K562 (cell line): ENCODE measurements around the gene L3MBTL1. TPM values are rescaled to one million over a fixed set of nuclear protein-coding genes. Genes with fewer than 3 reads are reported as not detected.

Experiments used
- KLF1 ChIP-seq: fragments of 450-650 bp; IDR thresholded peaks from 2 replicates; pipeline ENCODE4 v1.6.1; 2016; ENCODE audit warnings: missing genetic modification characterization, missing compliant biosample characterization
- polyA plus RNA-seq, 8 experiments: library from polyadenylated mRNA; depleted of rRNA in 4 of 8; stranded (reverse) in 5 of 8; unstranded in 3 of 8; fragments of >200 nt; fragmentation: Nextera tagmentation in 2 of 8; fragmentation: Illumina TruSeq in 1 of 8; extraction: Ambion mirVana in 2 of 8; extraction: Trizol in 1 of 8; gene quantifications; 2 replicates each; pipeline versions ENCODE4 v1.2.1 to v1.2.3, GENCODE V29; 2011 to 2014; ENCODE audit warnings: inconsistent platforms in 1 of 8, missing spikeins in 1 of 8
- total RNA-seq, 7 experiments: library from RNA; depleted of rRNA in 6 of 7; stranded (reverse); fragments of >200 nt in 6 of 7; fragmentation: Illumina TruSeq in 2 of 7; extraction: Trizol in 2 of 7; gene quantifications; 2 replicates each; pipeline versions ENCODE4 v1.2.1 to v1.2.3, GENCODE V29; 2011 to 2021; ENCODE audit warnings: low replicate concordance in 1 of 7
- TF ChIP-seq, protein P1 (sequence below): sonication (generic); formaldehyde crosslinking; IDR thresholded peaks from 2 replicates; pipeline ENCODE4 v1.8.0; 2023; ENCODE audit warnings: missing genetic modification reagents, mild to moderate bottlenecking, borderline replicate concordance
- TF ChIP-seq, protein P2 (sequence below): fragments of 250-450 bp; sonication (Bioruptor Pico); IDR thresholded peaks from 2 replicates; pipeline ENCODE4 v1.4.0; 2020; ENCODE audit warnings: mild to moderate bottlenecking, moderate library complexity, borderline replicate concordance

The L3MBTL1 gene
- total and polyA plus RNA-seq, 9 of the 15 experiments (the other 6 are each of a cell fraction or from before 2014, with no cell fraction given) = 0.77 to 10.0 (median 4.4) TPM

DNA sequence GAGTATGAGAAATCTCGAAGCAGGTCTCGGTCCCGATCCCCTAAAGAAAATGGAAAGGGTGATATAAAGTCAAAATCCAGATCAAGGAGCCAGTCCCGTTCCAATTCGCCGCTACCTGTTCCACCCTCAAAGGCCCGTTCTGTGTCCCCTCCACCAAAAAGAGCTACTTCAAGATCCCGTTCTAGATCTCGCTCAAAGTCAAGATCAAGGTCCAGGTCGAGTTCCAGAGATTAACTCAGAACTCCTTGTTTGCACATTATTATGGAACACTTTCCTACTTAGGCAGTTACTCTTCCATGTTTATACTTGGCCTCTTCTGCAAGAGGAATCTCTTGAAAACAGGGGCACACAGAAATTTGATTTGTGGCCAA is 46.7 kb upstream of the L3MBTL1 start (continued):
- TF ChIP-seq, protein P1, sequence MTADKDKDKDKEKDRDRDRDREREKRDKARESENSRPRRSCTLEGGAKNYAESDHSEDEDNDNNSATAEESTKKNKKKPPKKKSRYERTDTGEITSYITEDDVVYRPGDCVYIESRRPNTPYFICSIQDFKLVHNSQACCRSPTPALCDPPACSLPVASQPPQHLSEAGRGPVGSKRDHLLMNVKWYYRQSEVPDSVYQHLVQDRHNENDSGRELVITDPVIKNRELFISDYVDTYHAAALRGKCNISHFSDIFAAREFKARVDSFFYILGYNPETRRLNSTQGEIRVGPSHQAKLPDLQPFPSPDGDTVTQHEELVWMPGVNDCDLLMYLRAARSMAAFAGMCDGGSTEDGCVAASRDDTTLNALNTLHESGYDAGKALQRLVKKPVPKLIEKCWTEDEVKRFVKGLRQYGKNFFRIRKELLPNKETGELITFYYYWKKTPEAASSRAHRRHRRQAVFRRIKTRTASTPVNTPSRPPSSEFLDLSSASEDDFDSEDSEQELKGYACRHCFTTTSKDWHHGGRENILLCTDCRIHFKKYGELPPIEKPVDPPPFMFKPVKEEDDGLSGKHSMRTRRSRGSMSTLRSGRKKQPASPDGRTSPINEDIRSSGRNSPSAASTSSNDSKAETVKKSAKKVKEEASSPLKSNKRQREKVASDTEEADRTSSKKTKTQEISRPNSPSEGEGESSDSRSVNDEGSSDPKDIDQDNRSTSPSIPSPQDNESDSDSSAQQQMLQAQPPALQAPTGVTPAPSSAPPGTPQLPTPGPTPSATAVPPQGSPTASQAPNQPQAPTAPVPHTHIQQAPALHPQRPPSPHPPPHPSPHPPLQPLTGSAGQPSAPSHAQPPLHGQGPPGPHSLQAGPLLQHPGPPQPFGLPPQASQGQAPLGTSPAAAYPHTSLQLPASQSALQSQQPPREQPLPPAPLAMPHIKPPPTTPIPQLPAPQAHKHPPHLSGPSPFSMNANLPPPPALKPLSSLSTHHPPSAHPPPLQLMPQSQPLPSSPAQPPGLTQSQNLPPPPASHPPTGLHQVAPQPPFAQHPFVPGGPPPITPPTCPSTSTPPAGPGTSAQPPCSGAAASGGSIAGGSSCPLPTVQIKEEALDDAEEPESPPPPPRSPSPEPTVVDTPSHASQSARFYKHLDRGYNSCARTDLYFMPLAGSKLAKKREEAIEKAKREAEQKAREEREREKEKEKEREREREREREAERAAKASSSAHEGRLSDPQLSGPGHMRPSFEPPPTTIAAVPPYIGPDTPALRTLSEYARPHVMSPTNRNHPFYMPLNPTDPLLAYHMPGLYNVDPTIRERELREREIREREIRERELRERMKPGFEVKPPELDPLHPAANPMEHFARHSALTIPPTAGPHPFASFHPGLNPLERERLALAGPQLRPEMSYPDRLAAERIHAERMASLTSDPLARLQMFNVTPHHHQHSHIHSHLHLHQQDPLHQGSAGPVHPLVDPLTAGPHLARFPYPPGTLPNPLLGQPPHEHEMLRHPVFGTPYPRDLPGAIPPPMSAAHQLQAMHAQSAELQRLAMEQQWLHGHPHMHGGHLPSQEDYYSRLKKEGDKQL (CRISPR knock-in tag) = no peak
- no peak for TF ChIP-seq KLF1 (tag)
- TF ChIP-seq, protein P2, sequence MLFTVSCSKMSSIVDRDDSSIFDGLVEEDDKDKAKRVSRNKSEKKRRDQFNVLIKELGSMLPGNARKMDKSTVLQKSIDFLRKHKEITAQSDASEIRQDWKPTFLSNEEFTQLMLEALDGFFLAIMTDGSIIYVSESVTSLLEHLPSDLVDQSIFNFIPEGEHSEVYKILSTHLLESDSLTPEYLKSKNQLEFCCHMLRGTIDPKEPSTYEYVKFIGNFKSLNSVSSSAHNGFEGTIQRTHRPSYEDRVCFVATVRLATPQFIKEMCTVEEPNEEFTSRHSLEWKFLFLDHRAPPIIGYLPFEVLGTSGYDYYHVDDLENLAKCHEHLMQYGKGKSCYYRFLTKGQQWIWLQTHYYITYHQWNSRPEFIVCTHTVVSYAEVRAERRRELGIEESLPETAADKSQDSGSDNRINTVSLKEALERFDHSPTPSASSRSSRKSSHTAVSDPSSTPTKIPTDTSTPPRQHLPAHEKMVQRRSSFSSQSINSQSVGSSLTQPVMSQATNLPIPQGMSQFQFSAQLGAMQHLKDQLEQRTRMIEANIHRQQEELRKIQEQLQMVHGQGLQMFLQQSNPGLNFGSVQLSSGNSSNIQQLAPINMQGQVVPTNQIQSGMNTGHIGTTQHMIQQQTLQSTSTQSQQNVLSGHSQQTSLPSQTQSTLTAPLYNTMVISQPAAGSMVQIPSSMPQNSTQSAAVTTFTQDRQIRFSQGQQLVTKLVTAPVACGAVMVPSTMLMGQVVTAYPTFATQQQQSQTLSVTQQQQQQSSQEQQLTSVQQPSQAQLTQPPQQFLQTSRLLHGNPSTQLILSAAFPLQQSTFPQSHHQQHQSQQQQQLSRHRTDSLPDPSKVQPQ (CRISPR knock-in tag) = no peak
